A549 (cell line): ENCODE measurements around the gene SLC6A19. TPM values are rescaled to one million over a fixed set of nuclear protein-coding genes. Genes with fewer than 3 reads are reported as not detected.

ENCODE experiments used
- polyA plus RNA-seq, 4 experiments: library from polyadenylated mRNA; depleted of rRNA in 3 of 4; stranded (reverse); fragments of >200 nt; fragmentation: RNase III in 1 of 4; extraction: RNeasy Plus Mini Kit Qiagen cat#74134 plus additional on column Dnase treatment in 1 of 4; gene quantifications; 2 replicates in 3 of 4; 3 replicates in 1 of 4; pipeline ENCODE4 v1.2.3, GENCODE V29; 2011 to 2017

Gene SLC6A19
- polyA plus RNA-seq, 2 of the 4 experiments (the other 2 are of a cell fraction), result 0.01 TPM; not detected in 1

Other genes with a start within 250 kb of the SLC6A19 start
- 1.2 and 1.8 TPM in 2 replicates for gene NKD2, start 192.8 kb upstream of the SLC6A19 start, polyA plus RNA-seq (2011; rRNA removed)
- 4.2 to 5.3 TPM (median 4.4 TPM) in 3 replicates for gene NKD2, start 192.8 kb upstream of the SLC6A19 start, polyA plus RNA-seq (2017; fragmentation: RNase III; extraction: RNeasy Plus Mini Kit Qiagen cat#74134 plus additional on column Dnase treatment)
- gene SLC12A7, start 89.5 kb upstream of the SLC6A19 start, polyA plus RNA-seq (2011; rRNA removed), result 11.2 and 12.3 TPM in 2 replicates
- gene SLC12A7, start 89.5 kb upstream of the SLC6A19 start, polyA plus RNA-seq (2017; fragmentation: RNase III; extraction: RNeasy Plus Mini Kit Qiagen cat#74134 plus additional on column Dnase treatment), result 18.1 to 22.5 TPM (median 19.5 TPM) in 3 replicates
- gene SLC6A18, start 23.8 kb downstream of the SLC6A19 start, polyA plus RNA-seq (2011; rRNA removed), result not detected in 2 replicates
- gene SLC6A18, start 23.8 kb downstream of the SLC6A19 start, polyA plus RNA-seq (2017; fragmentation: RNase III; extraction: RNeasy Plus Mini Kit Qiagen cat#74134 plus additional on column Dnase treatment), result not detected in 3 replicates
- 1.1 and 1.2 TPM in 2 replicates for gene TERT, start 93.5 kb downstream of the SLC6A19 start, polyA plus RNA-seq (2011; rRNA removed)
- gene TERT, start 93.5 kb downstream of the SLC6A19 start, polyA plus RNA-seq (2017; fragmentation: RNase III; extraction: RNeasy Plus Mini Kit Qiagen cat#74134 plus additional on column Dnase treatment), result 3.9 to 5.2 TPM (median 4.0 TPM) in 3 replicates
- gene CLPTM1L, start 143.5 kb downstream of the SLC6A19 start, polyA plus RNA-seq (2011; rRNA removed), result 171 and 175 TPM in 2 replicates
- 169 to 194 TPM (median 173 TPM) in 3 replicates for gene CLPTM1L, start 143.5 kb downstream of the SLC6A19 start, polyA plus RNA-seq (2017; fragmentation: RNase III; extraction: RNeasy Plus Mini Kit Qiagen cat#74134 plus additional on column Dnase treatment)
- 0.05 TPM in 1 of 2 replicates, not detected in the other for gene SLC6A3, start 243.8 kb downstream of the SLC6A19 start, polyA plus RNA-seq (2011; rRNA removed)
- 0.03 to 0.06 TPM (median 0.05 TPM) in 3 replicates for gene SLC6A3, start 243.8 kb downstream of the SLC6A19 start, polyA plus RNA-seq (2017; fragmentation: RNase III; extraction: RNeasy Plus Mini Kit Qiagen cat#74134 plus additional on column Dnase treatment)